NB4 (cell line): ENCODE results near the gene FBXL17.

Experiments
- MYC ChIP-seq: IDR thresholded peaks from 2 replicates; pipeline ENCODE4 v1.6.1; 2011; ENCODE audit warnings: low read depth, low read length
- POLR2A ChIP-seq: IDR thresholded peaks from 2 replicates; pipeline ENCODE4 v1.6.1; 2011; ENCODE audit warnings: mild to moderate bottlenecking; ENCODE audit not compliant: insufficient read length; ENCODE audit errors: extremely low read depth
- TF ChIP-seq, protein P1 (sequence below): IDR thresholded peaks from one replicate; pipeline ENCODE4 v1.5.1; 2012; ENCODE audit warnings: low read depth, low read length
- TF ChIP-seq, protein P2 (sequence below): IDR thresholded peaks from 2 replicates; pipeline ENCODE4 v1.6.1; 2011; ENCODE audit warnings: low read depth, low read length

DNA sequence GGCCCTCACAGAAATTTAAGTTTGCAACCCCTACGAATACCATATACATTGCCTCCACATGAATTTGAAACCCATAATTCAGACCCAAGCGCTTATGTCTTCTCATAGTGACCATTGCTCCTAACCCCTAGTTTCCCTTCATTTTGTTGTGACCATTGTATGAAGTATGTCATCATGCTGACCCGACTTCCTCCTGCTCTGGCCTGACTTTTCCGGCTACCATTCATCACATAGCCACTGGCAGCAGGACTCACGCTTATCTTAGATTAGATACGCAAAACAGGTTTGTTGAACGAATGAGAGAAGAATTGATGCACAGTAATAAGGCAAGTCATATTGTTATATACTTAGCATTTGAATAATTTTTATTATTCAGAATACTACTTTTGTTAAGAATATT is 345.4 kb downstream of the FBXL17 start:
- no peak for TF ChIP-seq POLR2A
- TF ChIP-seq, protein P1, sequence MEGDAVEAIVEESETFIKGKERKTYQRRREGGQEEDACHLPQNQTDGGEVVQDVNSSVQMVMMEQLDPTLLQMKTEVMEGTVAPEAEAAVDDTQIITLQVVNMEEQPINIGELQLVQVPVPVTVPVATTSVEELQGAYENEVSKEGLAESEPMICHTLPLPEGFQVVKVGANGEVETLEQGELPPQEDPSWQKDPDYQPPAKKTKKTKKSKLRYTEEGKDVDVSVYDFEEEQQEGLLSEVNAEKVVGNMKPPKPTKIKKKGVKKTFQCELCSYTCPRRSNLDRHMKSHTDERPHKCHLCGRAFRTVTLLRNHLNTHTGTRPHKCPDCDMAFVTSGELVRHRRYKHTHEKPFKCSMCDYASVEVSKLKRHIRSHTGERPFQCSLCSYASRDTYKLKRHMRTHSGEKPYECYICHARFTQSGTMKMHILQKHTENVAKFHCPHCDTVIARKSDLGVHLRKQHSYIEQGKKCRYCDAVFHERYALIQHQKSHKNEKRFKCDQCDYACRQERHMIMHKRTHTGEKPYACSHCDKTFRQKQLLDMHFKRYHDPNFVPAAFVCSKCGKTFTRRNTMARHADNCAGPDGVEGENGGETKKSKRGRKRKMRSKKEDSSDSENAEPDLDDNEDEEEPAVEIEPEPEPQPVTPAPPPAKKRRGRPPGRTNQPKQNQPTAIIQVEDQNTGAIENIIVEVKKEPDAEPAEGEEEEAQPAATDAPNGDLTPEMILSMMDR = no peak
- TF ChIP-seq, protein P2, sequence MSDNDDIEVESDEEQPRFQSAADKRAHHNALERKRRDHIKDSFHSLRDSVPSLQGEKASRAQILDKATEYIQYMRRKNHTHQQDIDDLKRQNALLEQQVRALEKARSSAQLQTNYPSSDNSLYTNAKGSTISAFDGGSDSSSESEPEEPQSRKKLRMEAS = no peak
- no peak for TF ChIP-seq MYC
